ENCODE measurements around the gene GADD45A. TPM values are rescaled to one million over a fixed set of nuclear protein-coding genes. Genes with fewer than 3 reads are reported as not detected.

The GADD45A gene
- total and polyA plus RNA-seq, 2 donors (not counting 1 experiment from before 2014, with no cell fraction given): 41.7 to 133 TPM

DNA sequence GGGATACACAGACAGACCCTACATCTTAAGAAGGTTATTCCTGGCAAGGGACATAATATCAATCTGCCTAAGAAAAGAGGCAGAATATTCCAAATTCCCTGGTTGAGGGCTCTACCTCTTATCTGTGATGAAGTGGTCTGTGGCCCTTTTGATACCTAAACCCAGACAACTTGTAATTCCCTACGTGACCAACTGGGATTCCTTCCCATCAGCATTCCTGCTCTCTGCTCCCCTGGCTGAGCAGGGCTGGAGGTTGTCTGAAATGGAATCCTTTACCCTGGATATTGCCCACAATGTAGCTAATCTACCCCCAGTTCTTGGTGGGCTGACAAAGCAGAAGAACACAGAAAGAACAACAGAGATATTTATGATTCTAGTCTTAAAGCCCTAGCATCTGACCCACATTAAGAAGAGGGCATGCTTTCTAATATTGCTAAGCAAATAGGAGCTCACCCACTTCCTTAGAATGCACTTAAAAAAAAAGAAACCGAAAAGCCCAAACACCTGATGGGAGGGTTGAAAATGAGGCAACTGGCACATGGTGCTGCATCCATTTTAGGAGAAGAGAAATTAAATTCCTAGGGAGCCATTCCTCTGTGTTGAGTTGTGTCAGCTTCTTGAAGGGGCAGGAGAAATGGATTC lies 36.8 kb downstream of the GADD45A start:
- Histone ChIP-seq H3K4me1 (ENCODE audit: control insufficient read depth, extremely low read depth, insufficient read depth, low read length) (peaks cover 30% of the 10 kb centered on the region), H3K4me2 (ENCODE audit: extremely low read depth, insufficient read depth, low read length) (no peak overlapping the region), H4K20me1 (ENCODE audit: control insufficient read depth, extremely low read depth, insufficient read depth, low read length) (no peaks in the 10 kb centered on the region), H3K27me3 (ENCODE audit: control insufficient read depth, insufficient read depth, low read length) (no peaks in the 10 kb centered on the region), H3K4me3 (replicated peaks in 1 of 4; ENCODE audit: control extremely low read depth in 1 of 4, insufficient read depth in 1 of 4, low read depth in 3 of 4, low read length in 4 of 4) (no peak overlapping the region), H3K9me3 (ENCODE audit: control insufficient read depth, insufficient read depth, low read depth, low read length) (no peaks in the 10 kb centered on the region), H3K79me2 (ENCODE audit: control insufficient read depth, insufficient read depth, low read length) (peaks cover 11% of the 10 kb centered on the region), H3K27ac (ENCODE audit: insufficient read depth, low read length) (no peak overlapping the region), H3K9ac (ENCODE audit: insufficient read depth, low read length) (no peak overlapping the region), H2AFZ (ENCODE audit: low read length) (no peak overlapping the region), H3K36me3 (ENCODE audit: control insufficient read depth, insufficient read depth, low read length) (no peaks in the 10 kb centered on the region)
- no peak for TF ChIP-seq EZH2 (IDR thresholded peaks at IDR 0.05; ENCODE audit: low read length, missing control alignments)
- TF ChIP-seq, protein P1, sequence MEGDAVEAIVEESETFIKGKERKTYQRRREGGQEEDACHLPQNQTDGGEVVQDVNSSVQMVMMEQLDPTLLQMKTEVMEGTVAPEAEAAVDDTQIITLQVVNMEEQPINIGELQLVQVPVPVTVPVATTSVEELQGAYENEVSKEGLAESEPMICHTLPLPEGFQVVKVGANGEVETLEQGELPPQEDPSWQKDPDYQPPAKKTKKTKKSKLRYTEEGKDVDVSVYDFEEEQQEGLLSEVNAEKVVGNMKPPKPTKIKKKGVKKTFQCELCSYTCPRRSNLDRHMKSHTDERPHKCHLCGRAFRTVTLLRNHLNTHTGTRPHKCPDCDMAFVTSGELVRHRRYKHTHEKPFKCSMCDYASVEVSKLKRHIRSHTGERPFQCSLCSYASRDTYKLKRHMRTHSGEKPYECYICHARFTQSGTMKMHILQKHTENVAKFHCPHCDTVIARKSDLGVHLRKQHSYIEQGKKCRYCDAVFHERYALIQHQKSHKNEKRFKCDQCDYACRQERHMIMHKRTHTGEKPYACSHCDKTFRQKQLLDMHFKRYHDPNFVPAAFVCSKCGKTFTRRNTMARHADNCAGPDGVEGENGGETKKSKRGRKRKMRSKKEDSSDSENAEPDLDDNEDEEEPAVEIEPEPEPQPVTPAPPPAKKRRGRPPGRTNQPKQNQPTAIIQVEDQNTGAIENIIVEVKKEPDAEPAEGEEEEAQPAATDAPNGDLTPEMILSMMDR (conservative IDR thresholded peaks at IDR 0.05 in 1 of 2, IDR thresholded peaks at IDR 0.05 in 1 of 2; ENCODE audit: low read depth in 1 of 2, low read length in 2 of 2): no peak
- peak in 1 of 2 donors; percentile 54 for DNase-seq (ENCODE audit: low read depth in 2 of 2)

DNA sequence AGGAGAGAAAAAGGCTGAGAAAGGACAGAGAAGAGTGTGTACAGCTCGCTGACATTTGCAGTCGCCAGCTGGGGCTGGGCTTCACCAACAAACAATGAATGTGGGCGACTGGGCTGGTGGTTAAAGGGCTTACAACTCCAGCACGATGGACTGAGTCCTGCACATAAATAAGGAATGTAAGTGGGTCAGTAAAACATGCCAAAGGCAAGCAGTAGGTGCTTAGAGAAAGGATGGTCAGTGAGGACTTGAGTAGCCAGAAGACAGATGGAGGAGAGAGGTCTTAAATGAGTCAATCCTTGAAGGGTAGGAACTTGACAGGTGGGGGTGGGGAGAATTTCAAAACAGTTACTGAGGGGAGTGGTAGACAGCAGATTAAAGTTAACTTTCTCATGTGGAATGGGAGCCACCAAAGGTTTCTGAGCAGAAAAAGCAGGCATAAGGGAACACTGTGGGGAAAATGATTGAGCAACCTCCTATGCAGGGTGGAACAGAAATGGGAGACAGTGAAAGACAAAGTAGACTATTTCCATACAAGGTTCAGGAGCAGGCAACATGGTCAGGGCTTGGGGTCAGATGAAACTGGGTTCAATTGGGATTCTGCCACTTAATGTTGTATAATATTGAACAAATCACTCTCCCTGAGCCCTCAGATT lies 37.4 kb downstream of the GADD45A start:
- H3K79me2 ChIP-seq (ENCODE audit: control insufficient read depth, insufficient read depth, low read length): peaks cover 11% of the 10 kb centered on the region
- H2AFZ ChIP-seq (ENCODE audit: low read length): no peak overlapping the region
- H3K9ac ChIP-seq (ENCODE audit: insufficient read depth, low read length): no peak overlapping the region
- DNase-seq (ENCODE audit: low read depth in 2 of 2): peak; percentile 41 to 88
- H3K36me3 ChIP-seq (ENCODE audit: control insufficient read depth, insufficient read depth, low read length): no peaks in the 10 kb centered on the region
- no peaks in the 10 kb centered on the region for H3K27me3 ChIP-seq (ENCODE audit: control insufficient read depth, insufficient read depth, low read length)
- no peaks in the 10 kb centered on the region for H4K20me1 ChIP-seq (ENCODE audit: control insufficient read depth, extremely low read depth, insufficient read depth, low read length)
- no peak overlapping the region for H3K4me2 ChIP-seq (ENCODE audit: extremely low read depth, insufficient read depth, low read length)
- H3K27ac ChIP-seq (ENCODE audit: insufficient read depth, low read length): no peak overlapping the region
- no peaks in the 10 kb centered on the region for H3K9me3 ChIP-seq (ENCODE audit: control insufficient read depth, insufficient read depth, low read depth, low read length)
- no peak for TF ChIP-seq EZH2 (IDR thresholded peaks at IDR 0.05; ENCODE audit: low read length, missing control alignments)
- TF ChIP-seq, protein P1 (conservative IDR thresholded peaks at IDR 0.05 in 1 of 2, IDR thresholded peaks at IDR 0.05 in 1 of 2; ENCODE audit: low read depth in 1 of 2, low read length in 2 of 2): no peak
- no peak overlapping the region for H3K4me3 ChIP-seq (replicated peaks in 1 of 4; ENCODE audit: control extremely low read depth in 1 of 4, insufficient read depth in 1 of 4, low read depth in 3 of 4, low read length in 4 of 4)
- peaks cover 30% of the 10 kb centered on the region for H3K4me1 ChIP-seq (ENCODE audit: control insufficient read depth, extremely low read depth, insufficient read depth, low read length)

DNA sequence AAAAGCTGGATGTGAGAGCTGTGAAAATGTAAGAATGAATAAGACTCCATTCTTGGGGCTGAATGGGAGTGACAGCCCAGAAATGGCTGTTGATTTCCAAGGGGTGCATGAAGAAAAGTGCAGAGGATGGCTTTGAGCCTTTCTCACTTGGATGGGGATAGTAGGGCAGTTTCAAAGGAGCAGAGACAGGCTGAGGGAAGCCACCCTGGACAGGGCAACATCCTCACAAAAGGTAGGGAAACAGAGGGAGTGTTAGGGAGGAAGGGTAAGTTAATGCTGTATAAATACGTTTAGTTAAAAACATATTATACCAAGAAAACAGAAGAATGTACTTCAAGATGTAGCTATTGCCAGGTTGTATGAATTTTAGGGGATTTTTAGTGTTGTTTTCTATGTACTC lies 38.1 kb downstream of the GADD45A start:
- DNase-seq (ENCODE audit: low read depth in 2 of 2): no peak
- Histone ChIP-seq H3K27ac (ENCODE audit: insufficient read depth, low read length) (no peak overlapping the region), H4K20me1 (ENCODE audit: control insufficient read depth, extremely low read depth, insufficient read depth, low read length) (no peaks in the 10 kb centered on the region), H3K4me3 (replicated peaks in 1 of 4; ENCODE audit: control extremely low read depth in 1 of 4, insufficient read depth in 1 of 4, low read depth in 3 of 4, low read length in 4 of 4) (no peak overlapping the region), H3K9me3 (ENCODE audit: control insufficient read depth, insufficient read depth, low read depth, low read length) (no peaks in the 10 kb centered on the region), H3K9ac (ENCODE audit: insufficient read depth, low read length) (no peak overlapping the region), H3K4me1 (ENCODE audit: control insufficient read depth, extremely low read depth, insufficient read depth, low read length) (peaks cover 30% of the 10 kb centered on the region), H2AFZ (ENCODE audit: low read length) (no peak overlapping the region), H3K36me3 (ENCODE audit: control insufficient read depth, insufficient read depth, low read length) (no peaks in the 10 kb centered on the region), H3K4me2 (ENCODE audit: extremely low read depth, insufficient read depth, low read length) (no peak overlapping the region), H3K79me2 (ENCODE audit: control insufficient read depth, insufficient read depth, low read length) (peaks cover 11% of the 10 kb centered on the region), H3K27me3 (ENCODE audit: control insufficient read depth, insufficient read depth, low read length) (no peaks in the 10 kb centered on the region)
- no peak for TF ChIP-seq EZH2 (IDR thresholded peaks at IDR 0.05; ENCODE audit: low read length, missing control alignments)

All from fibroblast of lung (primary cell).